ENCODE measurements around the gene DUSP15.
A peak's percentile ranks its signal among the peaks of the same experiment; 100 is the strongest.
"Not testable (repeated sequence)": the region's sequence is repeated elsewhere in the genome, so short reads cannot be mapped to it uniquely, and the experiment has no call there.

DUSP15 gene, protein sequence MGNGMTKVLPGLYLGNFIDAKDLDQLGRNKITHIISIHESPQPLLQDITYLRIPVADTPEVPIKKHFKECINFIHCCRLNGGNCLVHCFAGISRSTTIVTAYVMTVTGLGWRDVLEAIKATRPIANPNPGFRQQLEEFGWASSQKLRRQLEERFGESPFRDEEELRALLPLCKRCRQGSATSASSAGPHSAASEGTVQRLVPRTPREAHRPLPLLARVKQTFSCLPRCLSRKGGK

DNA sequence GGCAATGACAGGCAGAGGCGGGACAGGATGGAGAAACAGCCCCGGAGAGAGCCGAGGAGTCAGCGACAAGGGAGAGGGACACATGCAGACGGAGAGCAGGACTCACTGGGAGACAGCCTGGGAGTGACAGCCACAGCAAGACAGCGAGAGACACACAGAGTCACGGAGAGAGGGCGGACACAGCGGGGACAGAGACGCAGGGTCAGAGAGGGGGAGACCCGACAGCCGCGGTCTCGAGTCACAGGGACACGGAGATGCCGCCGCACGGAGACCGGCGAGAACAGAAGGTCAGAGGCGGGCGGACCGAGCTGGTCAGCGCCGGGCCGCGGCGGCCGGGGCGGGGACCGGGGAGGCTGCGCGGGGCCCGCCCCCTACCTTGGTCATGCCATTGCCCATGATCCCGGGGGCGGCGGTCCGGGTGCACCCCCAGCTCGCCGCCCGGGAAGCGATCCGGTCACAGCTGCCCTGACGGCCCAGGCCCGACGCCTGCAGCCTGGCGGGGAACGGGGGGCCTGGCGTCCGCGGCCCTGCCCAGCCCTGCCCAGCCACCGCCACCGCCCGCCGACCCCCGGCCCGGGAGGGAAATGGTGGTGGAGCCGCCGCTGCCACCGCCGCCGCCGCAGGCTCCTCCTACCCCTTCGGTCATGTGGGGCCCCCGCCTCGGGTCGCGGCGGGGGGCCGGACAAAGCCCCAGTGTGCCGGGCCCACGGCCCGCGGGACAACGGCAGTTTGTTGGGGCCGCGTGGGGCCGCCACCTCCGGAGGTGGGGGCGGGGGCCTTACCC, at the start of gene DUSP15, which contains the start of gene TTLL9:
Gene DUSP15 (minus strand): TSS at position 586 of the 784 bp plus-strand sequence. CDS start 190 bp downstream, at position 396.
Gene TTLL9 (plus strand): TSS at position 693 of the 784 bp plus-strand sequence. CDS start 493 bp downstream, outside the sequence.
- Histone ChIP-seq H3K36me3 (ENCODE audit: control insufficient read depth, insufficient read depth, low read length) (no peaks in the 10 kb centered on the region), H3K27me3 (ENCODE audit: control insufficient read depth, insufficient read depth, low read length) (peaks cover 62% of the 10 kb centered on the region), H3K4me1 (ENCODE audit: control insufficient read depth, insufficient read depth, low read length) (0 out of 2 replicates have a peak, but pooled peaks cover 4% of the 10 kb centered on the region), H3K9me3 (ENCODE audit: control insufficient read depth, insufficient read depth, low read depth, low read length) (no peaks in the 10 kb centered on the region), H3K27ac (ENCODE audit: low read depth, low read length) (no peak within 1 kb of the TSS), H3K9ac (ENCODE audit: low read length) (peak within 1 kb of the TSS; percentile 63), H3K4me3 (ENCODE audit: low read depth, low read length) (peak within 1 kb of the TSS; percentile 87)

DNA sequence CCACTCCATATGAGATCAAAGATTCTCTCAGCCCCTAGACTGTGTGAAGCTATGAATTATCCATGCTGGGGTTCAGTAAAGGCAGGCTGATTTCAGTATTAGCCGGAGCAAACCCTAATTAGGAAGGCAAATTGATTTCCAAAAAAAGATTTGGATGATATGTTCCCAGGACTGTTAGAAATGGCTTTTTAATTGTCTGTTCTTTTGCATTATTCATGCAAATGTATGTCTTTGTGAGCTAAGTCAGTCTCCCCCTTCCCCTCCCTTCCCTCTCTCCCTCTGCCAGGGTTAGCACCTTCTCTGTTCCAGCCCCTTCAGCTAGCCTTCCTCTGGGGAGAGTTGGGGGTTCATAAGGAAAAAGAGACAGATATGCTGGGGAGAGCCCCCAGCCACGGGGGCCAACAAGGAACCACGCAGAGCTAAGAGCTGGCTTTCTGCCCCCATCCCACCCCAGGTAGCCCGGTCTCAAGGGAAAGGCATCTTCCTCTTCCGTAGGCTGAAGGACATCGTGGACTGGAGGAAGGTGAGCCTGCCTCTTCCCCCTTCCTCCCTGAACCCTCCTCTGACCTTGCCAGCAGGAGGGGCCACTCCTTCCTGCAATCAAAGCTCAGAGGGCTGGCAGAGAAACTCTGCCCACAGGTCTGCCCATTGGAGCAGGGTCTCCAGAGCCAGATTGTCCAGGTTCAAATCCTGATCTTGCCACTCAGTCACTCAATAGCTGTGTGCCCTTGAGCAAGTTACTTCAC, 49.3 kb upstream of the DUSP15 start:
- no peak overlapping the region for H3K9ac ChIP-seq (ENCODE audit: low read length)
- no peaks in the 10 kb centered on the region for H3K36me3 ChIP-seq (ENCODE audit: control insufficient read depth, insufficient read depth, low read length)
- no peak overlapping the region for H3K4me3 ChIP-seq (ENCODE audit: low read depth, low read length)
- H3K27me3 ChIP-seq (ENCODE audit: control insufficient read depth, insufficient read depth, low read length), result no peaks in the 10 kb centered on the region
- H3K4me1 ChIP-seq (ENCODE audit: control insufficient read depth, insufficient read depth, low read length), result peaks cover 23% of the 10 kb centered on the region
- H3K9me3 ChIP-seq (ENCODE audit: control insufficient read depth, insufficient read depth, low read depth, low read length), result no peaks in the 10 kb centered on the region; the same call in 1 of the 2 replicates
- H3K27ac ChIP-seq (ENCODE audit: low read depth, low read length), result no peak overlapping the region

DNA sequence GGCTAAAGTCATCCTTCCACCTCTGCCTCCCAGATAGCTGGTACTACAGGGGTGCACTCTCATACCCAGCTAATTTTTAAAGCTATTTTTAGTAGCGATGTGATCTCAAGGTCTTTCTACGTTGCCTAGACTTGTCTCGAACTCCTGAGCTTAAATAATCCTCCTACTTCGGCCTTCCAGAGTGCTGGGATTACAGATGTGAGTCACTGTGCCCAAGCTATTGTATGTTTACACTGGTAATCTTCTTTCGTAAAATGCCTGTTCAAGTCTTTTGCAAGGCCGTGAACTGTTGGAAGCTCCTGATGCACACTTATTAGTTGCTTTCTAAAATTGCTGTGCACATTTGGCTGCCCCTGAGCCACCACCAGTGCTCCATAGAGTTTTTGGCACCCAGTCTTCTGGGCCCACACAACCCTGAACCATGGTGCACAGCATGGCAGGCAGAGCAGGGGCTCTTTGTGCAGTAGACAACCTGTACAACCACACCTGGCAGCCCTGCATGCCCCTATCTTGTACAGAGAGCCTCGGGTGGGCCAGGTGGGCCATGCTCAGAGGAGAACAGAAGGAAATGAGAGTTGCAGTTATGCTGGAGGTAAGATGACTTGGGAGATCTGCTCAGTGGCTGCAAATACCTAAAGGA, 48.3 kb upstream of the DUSP15 start:
- H3K27ac ChIP-seq (ENCODE audit: low read depth, low read length), result no peak overlapping the region
- no peak overlapping the region for H3K9ac ChIP-seq (ENCODE audit: low read length)
- no peaks in the 10 kb centered on the region for H3K27me3 ChIP-seq (ENCODE audit: control insufficient read depth, insufficient read depth, low read length)
- H3K4me3 ChIP-seq (ENCODE audit: low read depth, low read length), result no peak overlapping the region
- H3K4me1 ChIP-seq (ENCODE audit: control insufficient read depth, insufficient read depth, low read length), result peaks cover 27% of the 10 kb centered on the region
- no peaks in the 10 kb centered on the region for H3K36me3 ChIP-seq (ENCODE audit: control insufficient read depth, insufficient read depth, low read length)
- no peaks in the 10 kb centered on the region; the same call in 1 of the 2 replicates for H3K9me3 ChIP-seq (ENCODE audit: control insufficient read depth, insufficient read depth, low read depth, low read length)

DNA sequence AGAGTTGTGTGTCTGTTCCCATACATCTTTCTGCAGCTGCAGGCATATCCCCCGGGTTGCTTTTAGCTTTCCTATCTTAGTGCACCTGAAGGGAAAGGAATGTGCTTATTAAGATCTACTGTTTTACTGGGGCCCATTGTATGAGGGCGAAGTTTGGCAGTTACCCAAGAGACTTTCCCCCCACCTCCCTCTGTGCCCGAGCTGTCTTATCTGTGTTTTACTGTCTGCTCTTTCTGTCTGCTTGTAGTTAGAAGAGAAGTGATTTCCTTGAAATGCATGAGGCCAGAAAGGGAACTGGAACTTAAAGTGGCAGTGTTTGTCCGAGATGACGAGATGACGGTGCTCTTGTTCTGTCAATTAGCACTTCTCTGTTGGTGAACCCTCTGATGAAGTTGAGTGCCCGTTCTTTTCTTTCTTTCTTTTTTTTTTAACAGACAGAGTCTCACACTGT, 47.7 kb upstream of the DUSP15 start:
- H3K36me3 ChIP-seq (ENCODE audit: control insufficient read depth, insufficient read depth, low read length), result not testable (repeated sequence)

DNA sequence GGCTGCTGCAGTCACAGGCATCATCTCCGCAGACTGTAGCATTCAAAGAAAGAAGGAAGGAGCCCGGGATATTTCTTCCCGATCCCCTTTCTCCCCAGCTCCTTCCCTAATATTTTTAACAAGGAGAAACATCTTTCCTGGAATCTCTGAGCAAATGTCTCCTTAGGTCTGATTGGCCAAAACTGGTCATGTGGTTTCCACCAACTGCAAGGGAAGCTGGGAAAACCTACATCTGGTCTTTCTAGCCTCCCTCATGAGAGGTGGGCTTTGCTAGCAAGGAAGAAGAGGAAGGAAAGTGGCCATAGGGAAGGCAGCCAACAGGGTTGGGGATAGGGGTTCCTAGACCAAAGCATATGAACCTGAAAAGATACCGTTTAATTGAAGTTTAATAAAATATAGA, 46.4 kb upstream of the DUSP15 start:
- H3K4me3 ChIP-seq (ENCODE audit: low read depth, low read length), result no peak overlapping the region
- no peak overlapping the region for H3K9ac ChIP-seq (ENCODE audit: low read length)
- peaks cover 34% of the 10 kb centered on the region for H3K4me1 ChIP-seq (ENCODE audit: control insufficient read depth, insufficient read depth, low read length)
- H3K36me3 ChIP-seq (ENCODE audit: control insufficient read depth, insufficient read depth, low read length), result no peaks in the 10 kb centered on the region
- H3K9me3 ChIP-seq (ENCODE audit: control insufficient read depth, insufficient read depth, low read depth, low read length), result no peaks in the 10 kb centered on the region; the same call in 1 of the 2 replicates
- H3K27ac ChIP-seq (ENCODE audit: low read depth, low read length), result no peak overlapping the region
- H3K27me3 ChIP-seq (ENCODE audit: control insufficient read depth, insufficient read depth, low read length), result no peaks in the 10 kb centered on the region

More for the DNA sequence above, 47.7 kb upstream of the DUSP15 start:
- H3K27ac ChIP-seq (ENCODE audit: low read depth, low read length); H3K4me3 ChIP-seq (ENCODE audit: low read depth, low read length); H3K27me3 ChIP-seq (ENCODE audit: control insufficient read depth, insufficient read depth, low read length); H3K9ac ChIP-seq (ENCODE audit: low read length); H3K9me3 ChIP-seq (ENCODE audit: control insufficient read depth, insufficient read depth, low read depth, low read length): not testable (repeated sequence)
- peaks cover 25% of the 10 kb centered on the region for H3K4me1 ChIP-seq (ENCODE audit: control insufficient read depth, insufficient read depth, low read length)

DNA sequence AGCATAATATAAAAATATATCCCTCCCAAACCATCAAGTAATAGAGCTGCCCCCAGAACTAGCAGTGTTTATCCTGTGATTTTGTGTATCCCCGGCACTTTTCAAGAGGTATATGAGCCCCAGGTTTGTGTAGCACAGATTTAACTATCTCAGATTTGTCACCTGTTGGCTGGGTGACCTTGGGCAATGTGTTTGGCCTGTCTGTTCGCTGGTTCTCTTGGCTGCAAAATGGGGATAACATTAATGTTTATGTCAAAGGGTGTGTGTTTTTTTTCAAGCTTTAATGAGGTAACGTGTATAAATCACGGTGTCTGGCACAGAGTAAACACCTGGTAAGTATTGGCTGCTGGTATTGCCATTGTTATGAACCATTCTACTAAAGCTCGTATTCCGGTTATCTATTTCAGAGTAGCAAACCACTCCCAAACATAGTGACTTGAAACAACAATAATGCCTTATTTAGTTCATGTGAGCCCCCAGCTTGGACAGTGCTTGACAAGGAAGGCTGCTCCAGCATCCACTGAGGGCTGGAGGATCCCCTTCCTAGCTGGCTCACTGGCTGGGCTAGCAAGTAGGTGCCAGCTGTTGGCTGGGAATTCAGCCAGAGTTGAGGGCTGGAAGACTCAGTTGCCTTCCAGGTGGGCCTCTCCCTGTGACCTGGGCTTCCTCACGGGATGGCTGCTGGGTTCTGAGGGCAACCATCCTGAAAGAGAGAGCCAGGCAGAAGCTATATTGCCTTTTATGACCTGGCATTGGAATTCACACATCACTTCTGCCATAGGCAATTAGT, 45.4 kb upstream of the DUSP15 start:
- H3K4me3 ChIP-seq (ENCODE audit: low read depth, low read length), result no peak overlapping the region
- no peak overlapping the region for H3K9ac ChIP-seq (ENCODE audit: low read length)
- no peaks in the 10 kb centered on the region; the same call in 1 of the 2 replicates for H3K9me3 ChIP-seq (ENCODE audit: control insufficient read depth, insufficient read depth, low read depth, low read length)
- H3K4me1 ChIP-seq (ENCODE audit: control insufficient read depth, insufficient read depth, low read length), result peaks cover 41% of the 10 kb centered on the region
- H3K27me3 ChIP-seq (ENCODE audit: control insufficient read depth, insufficient read depth, low read length), result no peaks in the 10 kb centered on the region
- no peak overlapping the region for H3K27ac ChIP-seq (ENCODE audit: low read depth, low read length)
- no peaks in the 10 kb centered on the region for H3K36me3 ChIP-seq (ENCODE audit: control insufficient read depth, insufficient read depth, low read length)

DNA sequence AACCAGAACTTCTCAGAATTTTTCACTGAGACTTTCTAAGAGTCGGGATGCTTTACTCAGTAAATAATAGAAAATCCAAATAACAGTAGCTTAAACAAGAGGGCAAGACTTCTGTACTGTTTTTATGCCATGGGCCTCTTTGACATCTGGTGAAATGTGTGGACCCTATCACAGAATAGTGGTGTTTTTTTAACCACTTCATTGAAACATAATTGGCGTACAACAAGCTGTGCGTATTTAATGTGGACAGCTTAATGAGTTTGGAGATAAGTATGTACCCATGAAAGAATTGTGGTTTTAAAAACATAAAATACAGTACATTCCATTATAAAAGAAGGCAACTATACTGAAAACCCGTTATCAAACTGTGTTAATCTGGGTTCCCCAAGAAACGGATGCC, 43.8 kb upstream of the DUSP15 start:
- H3K4me3 ChIP-seq (ENCODE audit: low read depth, low read length), result no peak overlapping the region
- no peak overlapping the region for H3K27ac ChIP-seq (ENCODE audit: low read depth, low read length)
- no peak overlapping the region for H3K9ac ChIP-seq (ENCODE audit: low read length)
- no peaks in the 10 kb centered on the region; the same call in 1 of the 2 replicates for H3K9me3 ChIP-seq (ENCODE audit: control insufficient read depth, insufficient read depth, low read depth, low read length)
- H3K36me3 ChIP-seq (ENCODE audit: control insufficient read depth, insufficient read depth, low read length), result no peaks in the 10 kb centered on the region
- peaks cover 31% of the 10 kb centered on the region for H3K4me1 ChIP-seq (ENCODE audit: control insufficient read depth, insufficient read depth, low read length)
- H3K27me3 ChIP-seq (ENCODE audit: control insufficient read depth, insufficient read depth, low read length), result no peaks in the 10 kb centered on the region

DNA sequence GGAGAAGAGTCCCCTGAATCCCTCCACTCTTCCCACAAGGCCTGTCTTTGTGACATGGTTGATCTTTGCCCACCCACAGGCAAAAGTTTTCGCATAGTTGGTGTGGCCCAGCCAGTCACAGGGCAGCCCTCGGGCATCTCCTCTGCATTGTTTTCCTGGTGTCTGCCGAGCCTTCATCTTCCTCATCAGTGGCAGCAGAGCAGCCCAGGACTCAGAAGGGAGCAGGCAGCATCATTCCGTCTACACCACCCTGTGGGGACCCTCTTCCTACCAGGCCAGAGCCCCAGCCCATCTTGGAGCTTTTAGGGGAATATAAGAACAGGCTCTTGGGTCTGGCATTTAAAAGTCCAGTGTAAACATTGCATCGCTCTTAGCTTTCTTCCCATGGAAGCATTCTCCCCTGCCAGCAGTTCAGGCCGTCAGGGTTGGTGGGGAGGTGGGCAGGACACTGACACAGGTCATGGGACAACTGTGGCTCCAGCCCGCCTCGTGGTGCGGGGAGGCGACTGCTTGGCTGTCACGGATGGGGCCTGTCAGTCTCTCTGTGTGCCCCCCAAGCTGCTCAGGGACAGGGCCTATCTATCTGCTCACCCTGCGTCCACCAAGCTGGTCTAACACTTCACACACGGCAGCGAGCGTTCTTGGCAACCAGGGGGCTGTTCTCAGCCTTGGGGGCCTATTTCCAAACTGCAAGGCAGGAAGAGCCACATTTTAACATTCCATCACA, 43.3 kb upstream of the DUSP15 start:
- no peaks in the 10 kb centered on the region for H3K27me3 ChIP-seq (ENCODE audit: control insufficient read depth, insufficient read depth, low read length)
- no peaks in the 10 kb centered on the region for H3K36me3 ChIP-seq (ENCODE audit: control insufficient read depth, insufficient read depth, low read length)
- H3K4me3 ChIP-seq (ENCODE audit: low read depth, low read length), result no peak overlapping the region
- H3K9ac ChIP-seq (ENCODE audit: low read length), result no peak overlapping the region
- H3K9me3 ChIP-seq (ENCODE audit: control insufficient read depth, insufficient read depth, low read depth, low read length), result no peaks in the 10 kb centered on the region; the same call in 1 of the 2 replicates
- H3K4me1 ChIP-seq (ENCODE audit: control insufficient read depth, insufficient read depth, low read length), result peaks cover 30% of the 10 kb centered on the region
- no peak overlapping the region for H3K27ac ChIP-seq (ENCODE audit: low read depth, low read length)

DNA sequence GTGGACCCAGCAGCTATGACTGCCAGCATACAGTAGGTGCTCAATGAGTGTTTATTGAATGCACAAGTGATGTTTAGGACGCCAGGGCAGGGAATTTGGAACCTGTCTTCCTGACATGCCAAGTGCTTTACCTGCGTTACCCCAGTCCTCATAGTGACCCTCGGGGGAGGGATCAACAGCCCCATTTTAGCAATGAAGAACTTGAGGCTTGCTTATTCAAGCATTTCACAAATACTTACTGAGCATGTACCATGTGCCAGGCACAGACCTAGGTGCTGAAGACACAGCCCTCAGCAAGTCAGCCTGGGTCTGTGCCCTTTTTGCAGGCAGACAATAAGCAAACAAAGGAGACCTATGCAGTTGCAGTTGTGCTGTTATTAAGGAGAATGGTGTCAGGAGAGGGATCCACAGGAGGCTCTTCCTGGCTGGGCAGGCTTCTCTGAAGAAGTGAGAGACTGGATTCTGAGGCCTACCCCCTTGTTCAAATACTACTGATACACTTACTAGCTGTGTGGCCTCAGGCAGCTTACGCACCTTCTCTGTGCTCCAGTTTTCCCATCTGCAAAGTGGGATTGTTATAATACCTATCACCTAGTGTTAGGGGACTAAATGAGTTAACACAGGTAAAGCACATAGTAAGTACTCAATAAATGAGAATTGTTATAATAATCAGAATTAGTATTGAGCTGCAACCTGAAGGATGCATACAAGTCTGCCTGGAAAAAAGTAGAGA, 39.9 kb upstream of the DUSP15 start:
- Histone ChIP-seq H3K36me3 (ENCODE audit: control insufficient read depth, insufficient read depth, low read length) (no peaks in the 10 kb centered on the region), H3K27ac (ENCODE audit: low read depth, low read length) (no peak overlapping the region), H3K4me1 (ENCODE audit: control insufficient read depth, insufficient read depth, low read length) (peaks cover 37% of the 10 kb centered on the region), H3K9me3 (ENCODE audit: control insufficient read depth, insufficient read depth, low read depth, low read length) (no peaks in the 10 kb centered on the region), H3K27me3 (ENCODE audit: control insufficient read depth, insufficient read depth, low read length) (no peaks in the 10 kb centered on the region), H3K9ac (ENCODE audit: low read length) (no peak overlapping the region), H3K4me3 (ENCODE audit: low read depth, low read length) (no peak overlapping the region)

Data from HUES6 (cell line).